ENCODE measurements around the gene PRR7.

PRR7 gene

GRCh38 chr5:177403792-177404640 lies 42.6 kb upstream of the PRR7 start (continued):
- TF ChIP-seq CTCF (tag by site-specific recombination; IDR thresholded peaks at IDR 0.05), result peak; percentile 97
- no peak for TF ChIP-seq TRIM28 (IDR thresholded peaks at IDR 0.05; ENCODE audit: borderline replicate concordance, low read length)
- no peak for TF ChIP-seq ZNF830 (tag by site-specific recombination; IDR thresholded peaks at IDR 0.05; ENCODE audit: low read depth)
- TF ChIP-seq ZNF654 (tag by site-specific recombination; IDR thresholded peaks at IDR 0.05; ENCODE audit: low read depth), result peak; percentile 40
- no peak for TF ChIP-seq ZNF585B (tag by site-specific recombination; IDR thresholded peaks at IDR 0.05)
- TF ChIP-seq ZNF792 (tag by site-specific recombination; IDR thresholded peaks at IDR 0.05), result no peak
- TF ChIP-seq ZNF423 (tag by site-specific recombination; IDR thresholded peaks at IDR 0.05), result peak; percentile 95
- 0 out of 2 replicates have a peak, but pooled peaks have one; percentile 11 for TF ChIP-seq ZNF449 (tag by site-specific recombination; IDR thresholded peaks at IDR 0.05)
- 0 out of 2 replicates have a peak, but pooled peaks have one; percentile 61 for TF ChIP-seq SP3 (tag by site-specific recombination; IDR thresholded peaks at IDR 0.05)
- TF ChIP-seq ZNF394 (tag by site-specific recombination; IDR thresholded peaks at IDR 0.05; ENCODE audit: borderline replicate concordance), result peak; percentile 48; the same call in 1 of the 2 replicates
- no peak for TF ChIP-seq GLI2 (tag by site-specific recombination; IDR thresholded peaks at IDR 0.05; ENCODE audit: borderline replicate concordance, low read depth)
- TF ChIP-seq ZNF280D (tag by site-specific recombination; IDR thresholded peaks at IDR 0.05), result no peak
- 0 out of 2 replicates have a peak, but pooled peaks have one; percentile 15 for TF ChIP-seq IKZF3 (tag by site-specific recombination; IDR thresholded peaks at IDR 0.05)
- TF ChIP-seq ZNF426 (tag by site-specific recombination; IDR thresholded peaks at IDR 0.05), result no peak
- TF ChIP-seq KLF8 (tag by site-specific recombination; IDR thresholded peaks at IDR 0.05), result peak; percentile 47
- TF ChIP-seq ZNF248 (tag by site-specific recombination; IDR thresholded peaks at IDR 0.05), result peak; percentile 59; the same call in 1 of the 2 replicates
- peak; percentile 53; the same call in 1 of the 2 replicates for TF ChIP-seq ZNF76 (tag by site-specific recombination; IDR thresholded peaks at IDR 0.05; ENCODE audit: borderline replicate concordance, low read depth)
- TF ChIP-seq ZXDB (tag by site-specific recombination; IDR thresholded peaks at IDR 0.05), result peak; percentile 65
- no peak for TF ChIP-seq ZNF114 (tag by site-specific recombination; IDR thresholded peaks at IDR 0.05)
- 0 out of 2 replicates have a peak, but pooled peaks have one; percentile 44 for TF ChIP-seq ZNF777 (tag by site-specific recombination; IDR thresholded peaks at IDR 0.05; ENCODE audit: borderline replicate concordance)
- peak; percentile 96 for TF ChIP-seq ZNF776 (tag by site-specific recombination; IDR thresholded peaks at IDR 0.05; ENCODE audit: borderline replicate concordance)
- peak; percentile 49 for TF ChIP-seq OSR2 (tag by site-specific recombination; IDR thresholded peaks at IDR 0.05)
- TF ChIP-seq ZNF514 (tag by site-specific recombination; IDR thresholded peaks at IDR 0.05), result no peak
- TF ChIP-seq ZNF391 (tag by site-specific recombination; IDR thresholded peaks at IDR 0.05; ENCODE audit: borderline replicate concordance, low read depth), result peak; percentile 14; the same call in 1 of the 2 replicates
- no peak for TF ChIP-seq PRDM2 (tag by site-specific recombination; IDR thresholded peaks at IDR 0.05; ENCODE audit: borderline replicate concordance)
- TF ChIP-seq ZBTB17 (tag by site-specific recombination; IDR thresholded peaks at IDR 0.05), result peak; percentile 83
- TF ChIP-seq ZNF670 (tag by site-specific recombination; IDR thresholded peaks at IDR 0.05; ENCODE audit: low read depth), result no peak
